Esophagus squamous epithelium (tissue), 5 donors: ENCODE data around the gene SOX13. TPM values are rescaled to one million over a fixed set of nuclear protein-coding genes. Genes with fewer than 3 reads are reported as not detected.
"Not testable (repeated sequence)": the region's sequence is repeated elsewhere in the genome, so short reads cannot be mapped to it uniquely, and the experiment has no call there.

Source experiments
- DNase-seq: peaks from one replicate; lab custom pipeline; 2025; lab: John Stamatoyannopoulos, UW
- H3K27ac ChIP-seq, 4 donors: fragments of 200-600 bp; sonication (generic); one replicate each; pipeline ENCODE4 v1.5.1; 2016 to 2019; ENCODE audit warnings: mild to moderate bottlenecking in 1 of 4
- H3K27me3 ChIP-seq, 4 donors: fragments of 200-600 bp; sonication (generic); 1 replicate in 3 of 4; 2 replicates in 1 of 4; pipeline versions ENCODE4 v1.5.1 to v1.6.0; 2017 to 2021; ENCODE audit warnings: antibody characterized with exemption in 1 of 4
- H3K36me3 ChIP-seq, 3 donors: fragments of 200-600 bp; sonication (generic); one replicate each; pipeline ENCODE4 v1.5.1; 2016 to 2019
- H3K4me1 ChIP-seq, 3 donors: fragments of 200-600 bp; sonication (generic); one replicate each; pipeline ENCODE4 v1.5.1; 2017 to 2019
- H3K4me3 ChIP-seq, 4 donors: fragments of 200-600 bp; sonication (generic); 1 replicate in 3 of 4; 2 replicates in 1 of 4; pipeline ENCODE4 v1.5.1; 2016 to 2019; ENCODE audit warnings: mild to moderate bottlenecking in 2 of 4, moderate library complexity in 1 of 4
- H3K9me3 ChIP-seq, 3 donors: fragments of 200-600 bp; sonication (generic); one replicate each; pipeline ENCODE4 v1.5.1; 2016 to 2019
- CTCF ChIP-seq, 6 experiments: fragments of 450-650 bp in 4 of 6; fragments of 200-600 bp in 2 of 6; sonication (generic) in 2 of 6; IDR thresholded peaks; one replicate each; pipeline ENCODE4 v1.5.1; 2016 to 2019; ENCODE audit warnings: antibody characterized with exemption in 6 of 6, mild to moderate bottlenecking in 4 of 6, moderate library complexity in 4 of 6
- POLR2A ChIP-seq, 4 donors: fragments of 450-650 bp; IDR thresholded peaks; one replicate each; pipeline ENCODE4 v1.6.1; 2017; ENCODE audit warnings: antibody characterized with exemption in 4 of 4, mild to moderate bottlenecking in 4 of 4, moderate library complexity in 3 of 4
- WGBS, 2 donors: methylation state at CpG; one replicate each; pipeline ENCODE4 v1.1.5; 2018; 5-methylcytosine and 5-hydroxymethylcytosine counted together
- intact Hi-C: fragments of 100-400 bp; cut with DNase I; formaldehyde crosslinking; loops from one replicate; pipeline ENCODE4 v1.15.0; 2022
- total RNA-seq, 4 donors: library from RNA; depleted of rRNA; stranded (reverse); fragments of >200 nt; gene quantifications; one replicate each; pipeline ENCODE4 v1.1.0, GENCODE V29; 2016
- donor health status: DM: yes; HTN: yes; CAD: no.

The SOX13 gene
- total RNA-seq, 4 donors from 2014 or later, result 9.0 to 21.2 (median 14.5) TPM

- Histone ChIP-seq H3K4me3 (peak overlapping the region in 3 of 4 donors; percentile 3 to 44 (median 15)), H3K27me3 (no peaks in the 10 kb centered on the region), H3K36me3 (no peaks in the 10 kb centered on the region), H3K4me1 (peaks cover 38 to 97% (median 46%) of the 10 kb centered on the region in 3 donors), H3K27ac (peak overlapping the region; percentile 67 to 91 (median 88)), H3K9me3 (no peaks in the 10 kb centered on the region)
- no peak for DNase-seq
- 72 to 85% methylated on average over 7 to 8 of the region's 8 CpGs for WGBS, 2 donors
- intact Hi-C loops, result no loop called here
- no peak for TF ChIP-seq POLR2A (IDR thresholded peaks at IDR 0.05)
- TF ChIP-seq CTCF (IDR thresholded peaks at IDR 0.05), result no peak
These were observed 15.7 kb downstream of the SOX13 start for GRCh38 chr1:204088596-204088995.

- WGBS, 2 donors, result 40 to 47% methylated on average over 11 to 12 of the region's 15 CpGs
- no peaks in the 10 kb centered on the region for H3K9me3 ChIP-seq
- H3K4me1 ChIP-seq, result peaks cover 32 to 97% (median 40%) of the 10 kb centered on the region in 3 donors
- no peaks in the 10 kb centered on the region for H3K36me3 ChIP-seq
- H3K4me3 ChIP-seq, result peak overlapping the region in 3 of 4 donors; percentile 3 to 44 (median 18)
- TF ChIP-seq CTCF (IDR thresholded peaks at IDR 0.05), result no peak
- TF ChIP-seq POLR2A (IDR thresholded peaks at IDR 0.05), result no peak
- DNase-seq, result no peak
- intact Hi-C loops, result no loop called here
- H3K27ac ChIP-seq, result peak overlapping the region; percentile 67 to 91 (median 88)
- H3K27me3 ChIP-seq, result no peaks in the 10 kb centered on the region
These were observed 16.3 kb downstream of the SOX13 start for GRCh38 chr1:204089044-204089751.

- WGBS, 2 donors, result 79 to 100% methylated on average over 2 to 3 of the region's 3 CpGs
- peaks cover 28 to 97% (median 38%) of the 10 kb centered on the region in 3 donors for H3K4me1 ChIP-seq
- H3K9me3 ChIP-seq, intact Hi-C loops, H3K4me3 ChIP-seq, H3K27me3 ChIP-seq, H3K36me3 ChIP-seq, DNase-seq: not testable (repeated sequence)
- H3K27ac ChIP-seq, result peak overlapping the region; percentile 25 to 91 (median 88)
These were observed 17.2 kb downstream of the SOX13 start for GRCh38 chr1:204090132-204090531.

- TF ChIP-seq POLR2A (IDR thresholded peaks at IDR 0.05), result no peak
- TF ChIP-seq CTCF (IDR thresholded peaks at IDR 0.05), result no peak
- no peaks in the 10 kb centered on the region for H3K36me3 ChIP-seq
- no peak overlapping the region for H3K4me3 ChIP-seq
- no peaks in the 10 kb centered on the region for H3K27me3 ChIP-seq
- intact Hi-C loops, result no loop called here
- H3K4me1 ChIP-seq, result peaks cover 26 to 93% (median 42%) of the 10 kb centered on the region in 3 donors
- H3K27ac ChIP-seq, result peak overlapping the region in 2 of 4 donors; percentile 86 to 90
- 79 to 83% methylated on average over 6 to 7 of the region's 7 CpGs for WGBS, 2 donors
- no peak for DNase-seq
- H3K9me3 ChIP-seq, result no peaks in the 10 kb centered on the region
These were observed 18.2 kb downstream of the SOX13 start for GRCh38 chr1:204091066-204091465.

- Histone ChIP-seq H3K36me3 (no peaks in the 10 kb centered on the region), H3K27ac (no peak overlapping the region), H3K9me3 (no peaks in the 10 kb centered on the region), H3K27me3 (no peaks in the 10 kb centered on the region), H3K4me3 (no peak overlapping the region), H3K4me1 (peaks cover 25 to 85% (median 42%) of the 10 kb centered on the region in 3 donors)
- WGBS, 2 donors, result 84 to 88% methylated on average over 5 of the region's 5 CpGs
- intact Hi-C loops, result no loop called here
- TF ChIP-seq POLR2A (IDR thresholded peaks at IDR 0.05) (no peak), CTCF (IDR thresholded peaks at IDR 0.05) (no peak)
- no peak for DNase-seq
These were observed 18.9 kb downstream of the SOX13 start for GRCh38 chr1:204091787-204092312.
